Uterus (tissue), 4 donors: ENCODE data around the gene CCDC106. TPM values are rescaled to one million over a fixed set of nuclear protein-coding genes. Genes with fewer than 3 reads are reported as not detected.
A peak's percentile ranks its signal among the peaks of the same experiment; 100 is the strongest.

Source experiments
- DNase-seq, 2 donors: peaks; one replicate each; pipeline ENCODE4 v3.0.0-alpha.2; 2019 to 2020
- H3K27ac ChIP-seq, 2 donors: fragments of 200-600 bp; sonication (generic); 1 replicate in 1 of 2; 2 replicates in 1 of 2; pipeline ENCODE4 v1.5.1; 2016 to 2018
- H3K27me3 ChIP-seq, 2 donors: fragments of 200-600 bp; sonication (generic); one replicate each; pipeline ENCODE4 v1.5.1; 2018 to 2019; ENCODE audit warnings: control low read depth in 1 of 2
- H3K36me3 ChIP-seq, 2 donors: fragments of 200-600 bp; sonication (generic); one replicate each; pipeline ENCODE4 v1.5.1; 2019; ENCODE audit warnings: control low read depth in 1 of 2
- H3K4me1 ChIP-seq, 2 donors: fragments of 200-600 bp; sonication (generic); one replicate each; pipeline ENCODE4 v1.5.1; 2018 to 2019; ENCODE audit warnings: control low read depth in 1 of 2
- H3K4me3 ChIP-seq, 2 donors: fragments of 200-600 bp; sonication (generic); 1 replicate in 1 of 2; 2 replicates in 1 of 2; pipeline ENCODE4 v1.5.1; 2018 to 2019; ENCODE audit warnings: mild to moderate bottlenecking in 1 of 2
- H3K9me3 ChIP-seq, 2 donors: fragments of 200-600 bp; sonication (generic); one replicate each; pipeline ENCODE4 v1.5.1; 2019; ENCODE audit warnings: control low read depth in 1 of 2
- POLR2A ChIP-seq, 2 donors: fragments of 450-650 bp; IDR thresholded peaks; one replicate each; pipeline ENCODE4 v1.6.1; 2016; ENCODE audit warnings: antibody characterized with exemption in 2 of 2, mild to moderate bottlenecking in 1 of 2, moderate library complexity in 1 of 2
- intact Hi-C: fragments of 100-400 bp; cut with DNase I; formaldehyde crosslinking; loops from one replicate; pipeline ENCODE4 v1.15.1; 2023; ENCODE audit warnings: low total_unique reads
- total RNA-seq, 4 donors: library from RNA; depleted of rRNA in 3 of 4; stranded (reverse); fragments of >200 nt in 3 of 4; gene quantifications; one replicate each; pipeline versions ENCODE4 v1.1.0 to v1.2.4, GENCODE V29; 2014 to 2023
- TF ChIP-seq, protein P1 (sequence below), 4 experiments: fragments of 200-600 bp in 2 of 4; fragments of 450-650 bp in 2 of 4; sonication (generic) in 2 of 4; IDR thresholded peaks; one replicate each; pipeline ENCODE4 v1.5.1; 2016 to 2019; ENCODE audit warnings: antibody characterized with exemption in 4 of 4, mild to moderate bottlenecking in 2 of 4, moderate library complexity in 1 of 4
- donor health status: DM: yes; HTN: yes; CAD: no.

Gene CCDC106
- total RNA-seq, 4 donors from 2014 or later: 2.9 to 25.0 (median 6.7) TPM

- H3K27ac ChIP-seq: peak overlapping the region; percentile 94 to 98
- no peaks in the 10 kb centered on the region for H3K27me3 ChIP-seq
- intact Hi-C loops: loop anchor here (10.0 kb wide), 1 partner anchor 92 kb away; no protein-coding TSS in a partner anchor
- H3K4me3 ChIP-seq: no peak overlapping the region
- no peaks in the 10 kb centered on the region for H3K9me3 ChIP-seq
- peaks cover 0 to 6% of the 10 kb centered on the region in 2 donors for H3K4me1 ChIP-seq
- TF ChIP-seq, protein P1, sequence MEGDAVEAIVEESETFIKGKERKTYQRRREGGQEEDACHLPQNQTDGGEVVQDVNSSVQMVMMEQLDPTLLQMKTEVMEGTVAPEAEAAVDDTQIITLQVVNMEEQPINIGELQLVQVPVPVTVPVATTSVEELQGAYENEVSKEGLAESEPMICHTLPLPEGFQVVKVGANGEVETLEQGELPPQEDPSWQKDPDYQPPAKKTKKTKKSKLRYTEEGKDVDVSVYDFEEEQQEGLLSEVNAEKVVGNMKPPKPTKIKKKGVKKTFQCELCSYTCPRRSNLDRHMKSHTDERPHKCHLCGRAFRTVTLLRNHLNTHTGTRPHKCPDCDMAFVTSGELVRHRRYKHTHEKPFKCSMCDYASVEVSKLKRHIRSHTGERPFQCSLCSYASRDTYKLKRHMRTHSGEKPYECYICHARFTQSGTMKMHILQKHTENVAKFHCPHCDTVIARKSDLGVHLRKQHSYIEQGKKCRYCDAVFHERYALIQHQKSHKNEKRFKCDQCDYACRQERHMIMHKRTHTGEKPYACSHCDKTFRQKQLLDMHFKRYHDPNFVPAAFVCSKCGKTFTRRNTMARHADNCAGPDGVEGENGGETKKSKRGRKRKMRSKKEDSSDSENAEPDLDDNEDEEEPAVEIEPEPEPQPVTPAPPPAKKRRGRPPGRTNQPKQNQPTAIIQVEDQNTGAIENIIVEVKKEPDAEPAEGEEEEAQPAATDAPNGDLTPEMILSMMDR (IDR thresholded peaks at IDR 0.05): no peak
- no peak for TF ChIP-seq POLR2A (IDR thresholded peaks at IDR 0.05)
- no peak for DNase-seq
- H3K36me3 ChIP-seq: no peaks in the 10 kb centered on the region
These were observed 41.2 kb upstream of the CCDC106 start for GRCh38 chr19:55606817-55607216.

DNA sequence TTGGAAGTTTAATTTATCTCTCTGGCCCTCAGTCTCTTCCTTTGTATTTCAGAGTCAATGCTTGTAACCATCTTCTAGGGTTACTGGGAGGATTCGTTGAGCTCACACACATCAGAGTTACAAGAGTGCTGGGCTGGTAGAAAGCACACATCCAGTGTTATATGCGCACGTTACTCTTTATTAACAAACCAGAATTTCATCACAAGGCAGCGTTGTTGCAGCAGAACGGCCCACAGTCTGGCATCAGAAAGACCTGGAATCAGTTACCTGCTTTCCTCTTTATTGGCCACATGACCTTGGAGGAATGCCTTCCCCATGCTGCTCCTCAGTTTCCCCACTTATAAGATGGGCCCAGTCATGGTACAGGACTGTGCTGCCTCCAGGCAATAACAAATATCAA is 38.7 kb upstream of the CCDC106 start:
- DNase-seq: no peak
- Histone ChIP-seq H3K4me1 (peaks cover 0 to 5% of the 10 kb centered on the region in 2 donors), H3K27me3 (no peaks in the 10 kb centered on the region), H3K36me3 (no peaks in the 10 kb centered on the region), H3K4me3 (no peak overlapping the region), H3K9me3 (no peaks in the 10 kb centered on the region), H3K27ac (no peak overlapping the region)
- intact Hi-C loops: loop anchor here (10.0 kb wide), 1 partner anchor 95 kb away; no protein-coding TSS in a partner anchor
- no peak for TF ChIP-seq POLR2A (IDR thresholded peaks at IDR 0.05)
- TF ChIP-seq, protein P1 (IDR thresholded peaks at IDR 0.05): no peak

DNA sequence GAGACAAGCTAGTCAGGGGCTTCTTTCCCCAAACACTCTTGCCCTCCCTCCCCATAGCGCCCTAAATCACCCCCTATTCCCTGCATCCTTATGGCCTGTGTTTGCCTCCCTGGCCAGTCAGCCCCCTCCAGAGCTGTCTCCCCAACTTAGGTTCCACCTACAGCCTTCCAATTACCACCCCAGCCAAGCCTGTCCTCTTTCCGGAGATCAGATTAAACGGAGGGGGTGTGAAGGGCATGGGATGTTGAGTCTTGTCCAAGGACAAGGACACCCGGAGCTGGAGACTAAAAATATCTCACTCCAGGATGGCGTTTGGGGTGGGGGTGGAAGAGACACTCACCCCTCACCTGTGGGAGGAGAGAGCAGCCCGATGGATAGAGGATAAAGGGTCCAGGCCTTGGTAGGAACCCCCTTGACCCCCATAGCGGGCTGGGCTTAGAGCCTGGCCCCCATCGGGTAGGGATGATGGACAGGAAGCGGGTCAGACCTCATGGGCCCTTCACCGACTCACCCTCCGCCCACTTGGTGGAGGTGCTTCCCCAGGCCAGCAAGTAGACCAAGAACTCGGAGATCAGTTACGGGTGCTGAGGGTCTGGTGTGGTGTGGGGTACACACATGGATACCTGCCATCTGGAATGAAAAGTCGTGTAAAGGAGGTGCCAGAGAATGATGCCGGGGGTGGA is 36.6 kb upstream of the CCDC106 start:
- H3K27me3 ChIP-seq: no peaks in the 10 kb centered on the region
- H3K36me3 ChIP-seq: no peaks in the 10 kb centered on the region
- no peak for DNase-seq
- no peaks in the 10 kb centered on the region for H3K9me3 ChIP-seq
- H3K4me3 ChIP-seq: no peak overlapping the region
- no peak overlapping the region for H3K27ac ChIP-seq
- intact Hi-C loops: no loop called here
- no peak for TF ChIP-seq POLR2A (IDR thresholded peaks at IDR 0.05)
- TF ChIP-seq, protein P1 (IDR thresholded peaks at IDR 0.05): no peak
- no peaks in the 10 kb centered on the region for H3K4me1 ChIP-seq

GRCh38 chr19:55611983-55612645 is 35.9 kb upstream of the CCDC106 start:
- TF ChIP-seq, protein P1 (IDR thresholded peaks at IDR 0.05): no peak
- TF ChIP-seq POLR2A (IDR thresholded peaks at IDR 0.05): no peak
- Histone ChIP-seq H3K27me3 (no peaks in the 10 kb centered on the region), H3K4me1 (no peaks in the 10 kb centered on the region), H3K4me3 (no peak overlapping the region), H3K9me3 (no peaks in the 10 kb centered on the region), H3K27ac (no peak overlapping the region), H3K36me3 (no peaks in the 10 kb centered on the region)
- intact Hi-C loops: no loop called here
- no peak for DNase-seq

DNA sequence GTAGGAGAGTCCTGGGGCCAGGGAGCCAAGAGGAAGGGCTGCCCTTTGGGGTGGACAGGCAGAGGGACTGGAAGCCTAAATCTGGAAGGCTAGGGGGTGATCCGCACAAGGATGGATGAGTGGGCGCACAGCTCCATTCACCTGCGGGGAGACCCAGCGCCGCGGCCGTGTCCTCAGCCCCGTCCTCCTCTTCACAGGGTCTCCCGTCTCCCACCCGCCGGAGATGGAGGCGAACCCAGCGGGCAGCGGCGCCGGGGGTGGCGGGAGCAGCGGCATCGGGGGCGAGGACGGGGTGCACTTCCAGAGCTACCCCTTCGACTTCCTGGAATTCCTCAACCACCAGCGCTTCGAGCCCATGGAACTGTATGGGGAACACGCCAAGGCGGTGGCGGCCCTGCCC is 34.6 kb upstream of the CCDC106 start:
- H3K27me3 ChIP-seq: no peaks in the 10 kb centered on the region
- no peaks in the 10 kb centered on the region for H3K4me1 ChIP-seq
- intact Hi-C loops: no loop called here
- TF ChIP-seq, protein P1 (IDR thresholded peaks at IDR 0.05): no peak
- no peak for TF ChIP-seq POLR2A (IDR thresholded peaks at IDR 0.05)
- H3K27ac ChIP-seq: no peak overlapping the region
- no peak overlapping the region for H3K4me3 ChIP-seq
- H3K36me3 ChIP-seq: no peaks in the 10 kb centered on the region
- H3K9me3 ChIP-seq: no peaks in the 10 kb centered on the region
- DNase-seq: no peak
